Esophagus muscularis mucosa (tissue), 3 donors: ENCODE results near the gene PM20D2.

Experiments
- CTCF ChIP-seq, 3 experiments: fragments of 200-600 bp in 2 of 3; fragments of 450-650 bp in 1 of 3; sonication (generic) in 2 of 3; IDR thresholded peaks; one replicate each; pipeline ENCODE4 v1.5.1; 2017 to 2019; ENCODE audit warnings: antibody characterized with exemption in 3 of 3, mild to moderate bottlenecking in 2 of 3, moderate library complexity in 1 of 3
- POLR2AphosphoS5 ChIP-seq, 2 donors: sonication (generic); formaldehyde crosslinking; IDR thresholded peaks; one replicate each; pipeline ENCODE4 v1.6.1; 2017; ENCODE audit warnings: antibody characterized with exemption in 2 of 2

DNA sequence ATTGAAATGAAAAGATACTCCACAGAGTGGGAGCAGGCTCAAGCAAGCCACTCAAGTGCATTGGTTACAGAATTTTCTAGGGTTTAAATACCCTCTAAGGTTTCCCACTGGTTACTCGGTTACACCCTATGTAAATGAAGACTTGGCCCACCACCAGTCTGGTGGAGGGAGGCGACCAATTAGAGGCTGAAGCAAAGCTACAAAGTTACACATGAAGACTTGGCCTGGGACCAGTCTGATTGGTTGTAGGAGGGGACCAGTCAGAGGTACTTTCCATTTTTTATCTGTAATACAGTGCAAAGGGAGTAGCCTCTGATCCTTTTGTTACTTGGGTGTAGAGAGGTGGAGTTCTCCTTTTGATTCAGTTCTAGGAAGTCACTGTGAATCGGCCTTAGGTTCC lies 35.6 kb upstream of the PM20D2 start:
- no peak for TF ChIP-seq CTCF (IDR thresholded peaks at IDR 0.05)
- TF ChIP-seq POLR2AphosphoS5 (IDR thresholded peaks at IDR 0.05), result no peak
